ENCODE measurements around the gene LIMS2.

- TF ChIP-seq CTCF (IDR thresholded peaks at IDR 0.05 in 4 of 5, conservative IDR thresholded peaks at IDR 0.05 in 1 of 5) (no peak), POLR2A (IDR thresholded peaks at IDR 0.05) (no peak)
Measured at GRCh38 chr2:127589358-127589757, 86.0 kb downstream of the LIMS2 start.

All from gastrocnemius medialis (tissue), 4 donors.